Stimulated activated memory B cell treated with anti-CD40 and anti-IgM and Interleukin-4, amounts not matched to agents 10 μg/mL and 1 μg/mL and 100 μg/mL, for 72 hours (primary cell): Measurements from ENCODE around the gene USE1.
A peak's percentile ranks its signal among the peaks of the same experiment; 100 is the strongest.

Experiments used
- ATAC-seq: fragments of 150-1000 bp; cut with Tn5 transposase; 2 replicates; pipeline ENCODE4 v1.10.0; 2021
- H3K27ac Mint-ChIP-seq: one replicate; pipeline ENCODE4 v1.8.0; 2022; ENCODE audit warnings: mild to moderate bottlenecking, mixed read lengths
- H3K27me3 Mint-ChIP-seq: one replicate; pipeline ENCODE4 v1.8.0; 2022; ENCODE audit warnings: mixed read lengths
- H3K36me3 Mint-ChIP-seq: one replicate; pipeline ENCODE4 v1.8.0; 2022; ENCODE audit warnings: mixed read lengths
- H3K4me1 Mint-ChIP-seq: one replicate; pipeline ENCODE4 v1.8.0; 2022; ENCODE audit warnings: mixed read lengths
- H3K4me3 Mint-ChIP-seq: one replicate; pipeline ENCODE4 v1.8.0; 2022; ENCODE audit warnings: mild to moderate bottlenecking, moderate library complexity, mixed read lengths
- H3K9me3 Mint-ChIP-seq: one replicate; pipeline ENCODE4 v1.8.0; 2022; ENCODE audit warnings: mixed read lengths

Gene USE1

GRCh38 chr19:17216058-17216670 lies 1.0 kb downstream of the USE1 start:
- Mint-ChIP-seq H3K36me3 (peaks cover 55% of the 10 kb centered on the region), H3K4me3 (peak overlapping the region; percentile 88), H3K4me1 (peaks cover 31% of the 10 kb centered on the region), H3K27me3 (no peaks in the 10 kb centered on the region), H3K27ac (peak overlapping the region; percentile 96), H3K9me3 (no peaks in the 10 kb centered on the region)
- ATAC-seq = no peak

- no peaks in the 10 kb centered on the region for H3K27me3 Mint-ChIP-seq
- no peak overlapping the region for H3K27ac Mint-ChIP-seq
- ATAC-seq = no peak
- peaks cover 40% of the 10 kb centered on the region for H3K36me3 Mint-ChIP-seq
- H3K4me1 Mint-ChIP-seq = peaks cover 29% of the 10 kb centered on the region
- no peak overlapping the region for H3K4me3 Mint-ChIP-seq
- H3K9me3 Mint-ChIP-seq = no peaks in the 10 kb centered on the region
These were observed 4.1 kb downstream of the USE1 start for GRCh38 chr19:17219286-17219685.

DNA sequence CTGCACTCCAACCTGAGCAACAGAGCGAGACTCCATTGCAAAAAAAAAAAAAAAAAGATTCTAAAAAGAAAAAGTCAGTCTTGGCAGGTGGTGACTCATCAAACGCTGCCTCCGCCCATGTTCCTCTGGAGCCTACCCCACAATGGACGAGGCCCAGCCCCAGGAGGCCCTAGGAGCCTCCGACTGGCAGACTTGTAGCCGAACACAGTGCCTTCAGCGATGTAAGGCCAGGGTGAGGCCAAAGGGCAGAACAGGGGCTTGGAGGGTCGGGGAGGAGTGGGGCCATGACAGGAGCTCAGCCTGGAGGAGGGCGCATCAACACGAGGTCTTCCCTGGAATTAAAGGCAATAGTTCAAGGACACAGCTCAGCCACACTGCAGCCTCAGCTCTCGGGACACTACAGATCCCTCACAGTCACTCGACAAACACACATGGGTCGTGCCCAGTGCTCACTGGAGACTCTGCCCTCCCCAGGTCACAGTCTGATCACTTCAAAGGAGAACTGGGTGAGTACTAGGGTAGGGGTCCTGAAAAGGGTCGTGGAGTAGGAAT lies 5.1 kb downstream of the USE1 start:
- ATAC-seq = no peak
- H3K4me1 Mint-ChIP-seq = peaks cover 19% of the 10 kb centered on the region
- H3K27ac Mint-ChIP-seq = no peak overlapping the region
- no peak overlapping the region for H3K4me3 Mint-ChIP-seq
- no peaks in the 10 kb centered on the region for H3K9me3 Mint-ChIP-seq
- H3K36me3 Mint-ChIP-seq = peaks cover 40% of the 10 kb centered on the region
- no peaks in the 10 kb centered on the region for H3K27me3 Mint-ChIP-seq

GRCh38 chr19:17225053-17225452 lies 9.9 kb downstream of the USE1 start:
- Mint-ChIP-seq H3K4me3 (peak overlapping the region; percentile 58), H3K36me3 (no peaks in the 10 kb centered on the region), H3K4me1 (peaks cover 8% of the 10 kb centered on the region), H3K9me3 (no peaks in the 10 kb centered on the region), H3K27me3 (no peaks in the 10 kb centered on the region), H3K27ac (peak overlapping the region; percentile 81)
- ATAC-seq = no peak

GRCh38 chr19:17226002-17226933 lies 11.1 kb downstream of the USE1 start, which contains the start of gene OCEL1:
Gene OCEL1, plus strand, starts transcription at chr19:17226226. Its CDS starts 22 bp downstream, at chr19:17226248.
- no peaks in the 10 kb centered on the region for H3K36me3 Mint-ChIP-seq
- no peaks in the 10 kb centered on the region for H3K9me3 Mint-ChIP-seq
- no peaks in the 10 kb centered on the region for H3K27me3 Mint-ChIP-seq
- H3K4me1 Mint-ChIP-seq = peaks cover 8% of the 10 kb centered on the region
- peak within 1 kb of the TSS; percentile 86 for H3K4me3 Mint-ChIP-seq
- peak; percentile 96 for ATAC-seq
- peak within 1 kb of the TSS; percentile 81 for H3K27ac Mint-ChIP-seq

DNA sequence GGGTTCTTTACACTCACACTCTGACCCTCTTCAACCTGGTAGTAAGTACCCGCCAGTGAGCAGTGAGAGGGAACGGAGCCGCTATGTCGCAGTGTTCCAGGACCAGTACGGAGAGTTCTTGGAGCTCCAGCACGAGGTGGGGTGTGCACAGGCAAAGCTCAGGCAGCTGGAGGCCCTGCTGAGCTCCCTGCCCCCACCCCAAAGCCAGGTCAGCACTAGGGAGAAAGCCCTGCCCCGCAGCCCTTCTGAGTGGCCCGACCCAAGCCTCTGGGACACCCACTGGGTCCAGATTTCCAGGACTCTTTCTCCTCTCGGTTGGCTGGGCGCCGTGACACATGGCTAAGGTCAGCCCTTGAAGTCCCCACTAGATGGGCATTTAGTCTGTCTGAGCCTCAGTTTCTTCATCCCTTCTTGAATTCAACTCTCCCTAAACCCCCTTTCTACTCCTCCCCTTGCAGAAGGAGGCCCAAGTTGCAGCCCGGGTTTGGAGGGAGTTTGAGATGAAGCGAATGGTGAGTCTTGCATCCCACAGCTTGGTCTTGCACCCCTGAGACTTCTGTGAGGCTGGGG lies 12.7 kb downstream of the USE1 start:
- no peaks in the 10 kb centered on the region for H3K27me3 Mint-ChIP-seq
- H3K36me3 Mint-ChIP-seq = peaks cover 5% of the 10 kb centered on the region
- ATAC-seq = no peak
- H3K4me3 Mint-ChIP-seq = no peak overlapping the region
- no peak overlapping the region for H3K27ac Mint-ChIP-seq
- H3K4me1 Mint-ChIP-seq = peaks cover 8% of the 10 kb centered on the region
- no peaks in the 10 kb centered on the region for H3K9me3 Mint-ChIP-seq

- ATAC-seq = no peak
- Mint-ChIP-seq H3K4me3 (no peak overlapping the region), H3K36me3 (peaks cover 5% of the 10 kb centered on the region), H3K27ac (no peak overlapping the region), H3K27me3 (no peaks in the 10 kb centered on the region), H3K9me3 (no peaks in the 10 kb centered on the region), H3K4me1 (peaks cover 15% of the 10 kb centered on the region)
These were observed 14.7 kb downstream of the USE1 start for GRCh38 chr19:17229890-17230289.

- no peak for ATAC-seq
- H3K4me1 Mint-ChIP-seq = peaks cover 11% of the 10 kb centered on the region
- no peaks in the 10 kb centered on the region for H3K27me3 Mint-ChIP-seq
- H3K4me3 Mint-ChIP-seq = no peak overlapping the region
- H3K9me3 Mint-ChIP-seq = no peaks in the 10 kb centered on the region
- H3K27ac Mint-ChIP-seq = no peak overlapping the region
- peaks cover 5% of the 10 kb centered on the region for H3K36me3 Mint-ChIP-seq
These were observed 17.1 kb downstream of the USE1 start for GRCh38 chr19:17232258-17232657.

DNA sequence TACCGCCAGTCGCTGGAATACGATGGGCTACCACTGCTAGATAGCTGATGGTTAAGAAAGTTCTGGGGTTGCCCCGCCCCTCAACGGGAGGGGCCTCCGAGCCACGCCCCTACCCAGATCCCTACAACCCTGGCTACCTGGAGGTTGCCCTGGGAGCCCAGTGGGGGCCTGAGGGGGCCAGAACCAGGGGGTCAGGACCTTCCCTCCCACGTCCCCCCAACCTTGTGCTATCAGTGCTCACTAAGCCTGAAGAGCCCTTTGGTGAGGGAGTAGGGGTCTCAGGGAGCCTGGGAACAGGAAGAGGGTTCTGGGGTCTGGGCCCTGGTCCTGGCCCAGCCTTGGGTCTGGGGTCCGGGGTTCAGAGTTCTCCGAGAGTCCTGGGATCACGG lies 19.7 kb downstream of the USE1 start:
- peak overlapping the region; percentile 74 for H3K4me3 Mint-ChIP-seq
- peaks cover 5% of the 10 kb centered on the region for H3K36me3 Mint-ChIP-seq
- H3K9me3 Mint-ChIP-seq = no peaks in the 10 kb centered on the region
- peak; percentile 80 for ATAC-seq
- peaks cover 10% of the 10 kb centered on the region for H3K4me1 Mint-ChIP-seq
- H3K27me3 Mint-ChIP-seq = no peaks in the 10 kb centered on the region
- peak overlapping the region; percentile 54 for H3K27ac Mint-ChIP-seq

DNA sequence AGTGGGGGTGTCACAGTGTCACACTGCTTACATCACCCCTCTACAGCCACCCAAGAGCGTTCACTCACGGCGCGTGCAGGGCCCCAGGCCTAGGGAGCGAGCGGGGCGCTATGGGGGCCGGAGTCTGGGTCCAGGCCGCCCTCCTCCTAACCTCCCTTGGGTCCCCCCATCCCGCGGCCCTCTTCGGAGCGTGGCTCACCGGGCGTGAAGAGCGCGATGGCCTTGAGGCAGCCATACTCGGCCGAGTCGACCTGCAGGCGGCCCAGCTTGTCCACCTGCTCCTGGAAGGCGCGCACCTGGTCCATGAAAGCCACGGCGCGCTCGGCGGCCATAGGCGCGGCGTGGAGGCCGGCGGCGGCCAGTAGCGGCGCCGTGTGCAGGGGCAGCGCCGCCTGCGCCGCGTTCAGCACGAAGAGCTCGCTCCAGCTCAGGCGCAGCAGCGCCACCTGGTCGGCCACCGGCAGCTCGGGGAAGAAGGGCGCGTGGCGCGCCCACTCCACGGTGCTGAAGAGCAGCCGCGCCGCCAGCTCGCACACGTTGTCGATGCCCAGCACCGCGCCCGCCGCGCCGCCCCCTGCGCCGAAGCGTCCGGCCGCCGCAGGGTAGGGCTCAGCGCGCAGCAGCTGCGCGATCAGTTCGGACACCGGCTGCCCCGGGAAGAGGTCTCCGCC lies 20.3 kb downstream of the USE1 start:
- peak; percentile 95 for ATAC-seq
- H3K4me1 Mint-ChIP-seq = peaks cover 10% of the 10 kb centered on the region
- H3K27me3 Mint-ChIP-seq = no peaks in the 10 kb centered on the region
- no peaks in the 10 kb centered on the region for H3K9me3 Mint-ChIP-seq
- peaks cover 5% of the 10 kb centered on the region for H3K36me3 Mint-ChIP-seq
- peak overlapping the region; percentile 74 for H3K4me3 Mint-ChIP-seq
- H3K27ac Mint-ChIP-seq = peak overlapping the region; percentile 54

- peak overlapping the region; percentile 74 for H3K4me3 Mint-ChIP-seq
- ATAC-seq = no peak
- no peaks in the 10 kb centered on the region for H3K27me3 Mint-ChIP-seq
- no peaks in the 10 kb centered on the region for H3K9me3 Mint-ChIP-seq
- peak overlapping the region; percentile 12 for H3K27ac Mint-ChIP-seq
- peaks cover 5% of the 10 kb centered on the region for H3K36me3 Mint-ChIP-seq
- H3K4me1 Mint-ChIP-seq = peaks cover 10% of the 10 kb centered on the region
These were observed 21.0 kb downstream of the USE1 start for GRCh38 chr19:17235971-17236777.

GRCh38 chr19:17236811-17237543 lies 21.8 kb downstream of the USE1 start:
- H3K27me3 Mint-ChIP-seq = no peaks in the 10 kb centered on the region
- no peaks in the 10 kb centered on the region for H3K9me3 Mint-ChIP-seq
- H3K27ac Mint-ChIP-seq = peak overlapping the region; percentile 12
- H3K4me3 Mint-ChIP-seq = no peak overlapping the region
- H3K36me3 Mint-ChIP-seq = peaks cover 4% of the 10 kb centered on the region
- peaks cover 15% of the 10 kb centered on the region for H3K4me1 Mint-ChIP-seq
- ATAC-seq = no peak

- no peak overlapping the region for H3K27ac Mint-ChIP-seq
- H3K4me1 Mint-ChIP-seq = peaks cover 24% of the 10 kb centered on the region
- no peaks in the 10 kb centered on the region for H3K36me3 Mint-ChIP-seq
- no peak overlapping the region for H3K4me3 Mint-ChIP-seq
- H3K27me3 Mint-ChIP-seq = no peaks in the 10 kb centered on the region
- no peaks in the 10 kb centered on the region for H3K9me3 Mint-ChIP-seq
- ATAC-seq = no peak
These were observed 22.9 kb downstream of the USE1 start for GRCh38 chr19:17237747-17238706.
